ENCODE results near the gene HIVEP3.
"Not testable (repeated sequence)": the region's sequence is repeated elsewhere in the genome, so short reads cannot be mapped to it uniquely, and the experiment has no call there.

Gene HIVEP3

DNA sequence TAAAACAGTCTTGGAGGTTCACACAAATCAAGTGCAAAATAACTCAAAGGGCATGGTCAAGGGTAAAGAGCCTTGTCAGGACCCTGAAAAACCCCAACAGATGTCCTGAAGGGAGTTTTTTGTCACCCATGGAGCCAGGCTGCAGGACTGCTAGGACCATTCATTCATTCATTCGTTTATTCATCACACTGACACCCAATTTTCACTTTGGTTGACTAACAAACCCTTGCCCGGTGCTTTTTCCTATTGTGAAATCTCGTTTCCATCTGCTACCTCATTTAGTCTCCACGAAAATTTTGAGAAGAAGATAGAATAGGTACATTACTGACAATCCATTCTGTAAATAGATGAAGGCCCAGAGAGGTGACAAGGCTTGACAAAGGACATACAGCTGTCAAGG is 216.0 kb downstream of the HIVEP3 start:
- no peak for DNase-seq

DNA sequence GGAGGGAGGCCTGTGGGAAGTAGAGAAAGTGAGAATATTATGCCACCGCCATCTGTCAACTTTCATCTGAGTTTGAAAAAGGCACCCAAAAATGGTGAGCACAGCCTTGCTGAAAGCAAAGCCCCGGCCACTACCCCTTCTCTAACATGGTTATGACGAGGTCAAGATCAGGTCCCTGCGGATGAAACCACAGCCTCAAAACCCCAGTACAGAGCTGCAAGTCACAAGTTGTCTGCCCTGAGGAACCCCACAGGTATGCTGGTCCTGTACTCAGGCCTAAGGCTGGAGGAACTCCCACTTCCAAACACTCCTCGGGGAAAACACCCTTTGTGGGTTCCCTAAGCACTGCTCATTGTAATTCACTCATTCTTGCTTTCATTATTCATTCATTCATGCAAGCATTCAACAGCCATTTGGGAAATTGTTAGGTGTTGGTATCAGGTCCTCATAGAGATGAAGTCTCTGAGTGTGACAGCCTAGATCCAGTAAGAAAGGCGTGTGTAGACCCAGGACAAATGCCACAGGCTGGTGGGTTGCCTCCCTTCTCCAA is 217.7 kb downstream of the HIVEP3 start:
- no peak for DNase-seq

DNA sequence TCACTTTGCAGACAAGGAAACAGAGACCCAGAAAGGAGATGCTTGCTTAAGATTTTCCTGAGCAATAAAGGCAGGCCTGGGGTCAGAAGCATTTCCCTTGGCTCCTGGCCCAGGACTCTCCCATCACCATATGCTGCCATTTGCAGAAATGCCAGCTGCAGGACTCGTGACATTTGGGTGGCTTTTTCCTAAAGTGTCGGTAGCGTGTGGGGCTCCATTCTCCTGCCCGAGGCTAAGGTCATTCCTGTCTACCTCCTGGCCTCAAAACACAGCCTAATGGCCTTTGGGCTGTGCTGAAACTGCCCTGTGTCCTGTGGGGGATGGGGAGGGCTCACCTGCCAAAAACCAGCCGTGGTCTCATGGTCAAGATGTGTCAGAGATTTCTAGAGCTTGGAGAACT is 218.1 kb downstream of the HIVEP3 start:
- no peak for DNase-seq

DNA sequence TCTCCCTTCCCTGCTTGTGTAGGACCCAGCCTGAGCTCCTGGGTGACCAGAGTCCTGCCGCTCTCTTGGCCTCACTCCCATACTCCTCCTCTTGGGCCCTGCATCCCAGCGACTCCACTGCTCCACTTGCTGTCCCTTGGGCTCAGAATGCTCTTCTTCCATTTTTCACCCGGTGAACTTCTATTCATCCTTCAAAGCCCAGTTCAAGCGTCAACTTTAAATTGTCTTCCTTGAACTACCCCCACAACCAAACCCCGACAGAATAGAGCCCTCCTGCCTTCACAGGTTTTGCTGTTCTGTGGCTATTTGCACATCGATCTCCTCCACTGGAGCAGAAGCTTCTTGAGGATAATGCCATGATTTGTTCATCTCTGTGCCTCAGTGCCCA is 218.9 kb downstream of the HIVEP3 start:
- DNase-seq, result no peak

DNA sequence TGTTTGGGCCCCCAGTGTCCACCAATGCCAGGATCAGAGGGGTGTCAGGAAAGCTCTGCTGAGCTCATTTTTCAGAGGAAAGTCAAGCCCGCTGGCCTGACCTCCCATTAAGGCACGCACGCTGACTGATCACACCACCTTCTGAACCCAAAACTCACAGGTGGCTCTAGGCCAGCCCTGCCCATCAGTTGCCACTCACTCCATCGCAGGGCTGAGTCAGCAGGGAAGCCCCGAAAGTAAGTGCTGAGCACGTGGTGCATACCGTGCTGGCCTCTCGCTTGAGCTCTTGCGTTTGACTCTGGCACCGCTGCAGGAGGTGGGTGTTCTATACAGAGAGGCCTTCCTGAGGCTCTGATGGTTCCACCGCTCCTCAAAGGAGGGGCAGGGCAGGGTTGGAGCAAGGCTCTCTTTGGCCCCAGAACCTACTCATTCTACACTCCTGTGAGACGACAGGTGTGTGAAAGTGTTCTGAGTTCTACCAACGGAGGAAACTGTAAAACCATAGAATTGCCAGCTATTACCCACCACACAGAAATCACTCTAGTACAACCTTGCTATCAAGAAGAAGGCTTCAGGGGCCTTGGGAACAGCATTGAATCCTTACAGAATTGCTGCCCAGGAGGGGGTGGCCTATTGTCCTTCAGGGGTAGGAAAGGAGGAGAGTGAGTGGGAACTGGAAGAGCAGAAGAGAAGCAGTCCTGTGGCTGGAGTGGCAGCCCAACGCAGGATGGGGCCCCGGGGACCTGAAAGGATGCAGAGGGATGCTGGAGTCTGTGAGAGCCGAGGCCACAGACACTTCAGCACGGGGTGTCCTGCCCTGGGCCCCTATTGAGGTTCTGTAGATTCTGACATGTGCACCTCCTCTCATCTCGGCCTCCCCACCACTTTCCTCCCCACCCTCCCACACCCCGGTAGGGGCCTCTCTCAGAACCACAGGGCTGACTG is 219.5 kb downstream of the HIVEP3 start:
- no peak for DNase-seq

DNA sequence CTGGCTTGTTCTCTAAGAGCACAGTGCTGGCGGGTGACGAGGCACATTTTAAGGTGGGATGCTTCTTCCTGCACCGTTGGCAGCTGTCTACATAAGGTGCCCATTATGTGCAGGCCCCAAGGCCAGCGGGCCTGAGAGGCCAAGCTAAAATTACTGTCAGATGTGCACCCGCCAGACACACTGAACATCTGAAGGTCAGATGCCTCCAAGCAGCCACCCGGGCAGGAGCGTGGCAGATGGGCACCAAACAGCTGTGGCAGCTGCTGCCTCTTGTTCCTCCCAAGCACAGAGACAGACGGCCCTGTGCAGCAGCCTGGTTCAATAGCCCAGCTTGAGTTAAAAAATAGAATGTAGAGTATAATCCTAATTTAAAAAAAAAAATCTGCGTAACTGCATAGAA is 222.3 kb downstream of the HIVEP3 start:
- no peak for DNase-seq

DNA sequence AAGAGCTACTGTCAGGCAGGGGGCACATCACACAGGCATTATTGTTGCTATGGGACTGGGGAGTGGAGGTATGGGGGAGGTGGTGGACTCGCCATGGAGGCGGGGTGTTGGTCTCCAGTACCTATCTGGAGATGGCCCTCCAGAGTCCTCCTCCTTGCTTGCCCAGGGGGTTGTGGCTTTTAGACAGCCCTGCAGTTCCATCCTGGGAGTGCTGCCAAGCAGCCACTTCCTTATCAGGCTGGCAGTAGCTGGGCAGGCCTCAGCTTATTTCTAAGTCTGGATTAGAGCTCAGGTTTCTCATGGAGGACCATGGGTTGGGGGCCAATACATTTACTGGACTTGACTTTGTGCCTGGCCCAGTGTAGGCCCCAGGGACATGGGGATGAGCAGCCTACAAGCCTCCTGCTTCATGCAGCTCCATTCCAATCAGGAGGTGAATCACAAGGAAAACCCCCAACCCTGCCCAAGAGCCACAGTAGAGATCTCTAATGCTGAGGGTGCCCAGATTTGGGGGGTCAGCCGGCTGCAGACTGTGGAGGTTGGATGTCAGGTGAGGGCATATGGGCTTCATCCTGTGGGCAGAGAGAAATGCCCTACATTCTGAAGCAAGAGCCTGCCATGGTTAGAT is 223.5 kb downstream of the HIVEP3 start:
- DNase-seq, result no peak

DNA sequence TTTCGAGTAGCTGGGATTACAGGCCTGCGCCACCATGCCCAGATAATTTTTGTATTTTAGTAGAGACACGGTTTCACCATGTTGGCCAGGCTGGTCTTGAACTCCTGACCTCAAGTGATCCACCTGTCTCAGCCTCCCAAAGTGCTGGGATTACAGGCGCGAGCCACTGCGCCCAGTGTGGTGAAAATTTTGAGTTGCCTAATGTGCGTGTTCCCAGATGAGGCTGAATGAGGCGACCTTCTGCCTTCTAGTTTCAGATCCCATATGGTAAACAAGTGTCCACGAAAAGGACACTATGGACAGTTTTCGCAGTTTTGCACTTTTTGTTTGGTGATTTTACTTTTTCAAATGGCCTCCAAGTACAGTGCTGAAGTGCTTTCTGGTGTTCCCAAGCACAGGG is 226.8 kb downstream of the HIVEP3 start:
- DNase-seq, result not testable (repeated sequence)

DNA sequence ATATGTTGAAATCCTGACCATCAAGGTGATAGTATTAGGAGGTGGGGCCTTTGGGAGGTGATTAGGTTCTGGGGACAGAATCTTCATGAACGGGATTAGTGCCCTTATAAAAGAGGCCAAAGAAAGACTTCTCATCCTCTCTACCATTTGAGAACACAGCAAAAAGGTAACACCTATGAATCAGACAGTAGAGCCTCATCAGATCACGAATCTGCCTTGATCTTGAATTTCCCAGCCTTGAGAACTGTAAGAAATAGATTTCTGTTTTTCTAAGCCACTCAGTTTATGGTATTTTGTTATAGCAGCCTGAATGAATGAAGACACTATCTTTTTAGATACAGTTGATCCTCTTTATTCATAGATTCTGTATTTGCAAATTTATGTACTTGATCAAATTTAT is 227.3 kb downstream of the HIVEP3 start:
- no peak for DNase-seq

DNA sequence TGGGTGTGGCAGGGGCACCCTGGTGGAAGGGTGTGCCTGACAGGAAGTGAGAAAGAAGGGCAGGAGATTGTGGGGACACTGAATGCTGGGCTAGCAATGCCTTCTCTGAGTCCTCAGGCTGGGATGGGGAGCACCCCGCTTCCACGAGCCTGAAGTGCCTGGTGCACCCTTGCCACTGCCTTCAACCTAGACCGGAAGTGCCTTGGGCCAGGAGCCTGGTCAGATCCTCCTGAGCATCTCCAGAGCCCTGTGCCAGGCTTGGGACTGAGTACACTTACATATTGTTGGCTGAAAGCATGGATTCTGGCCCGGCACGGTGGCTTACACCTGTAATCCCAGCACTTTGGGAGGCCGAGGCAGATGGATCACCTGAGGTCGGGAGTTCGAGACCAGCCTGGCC is 228.4 kb downstream of the HIVEP3 start:
- DNase-seq, result no peak

DNA sequence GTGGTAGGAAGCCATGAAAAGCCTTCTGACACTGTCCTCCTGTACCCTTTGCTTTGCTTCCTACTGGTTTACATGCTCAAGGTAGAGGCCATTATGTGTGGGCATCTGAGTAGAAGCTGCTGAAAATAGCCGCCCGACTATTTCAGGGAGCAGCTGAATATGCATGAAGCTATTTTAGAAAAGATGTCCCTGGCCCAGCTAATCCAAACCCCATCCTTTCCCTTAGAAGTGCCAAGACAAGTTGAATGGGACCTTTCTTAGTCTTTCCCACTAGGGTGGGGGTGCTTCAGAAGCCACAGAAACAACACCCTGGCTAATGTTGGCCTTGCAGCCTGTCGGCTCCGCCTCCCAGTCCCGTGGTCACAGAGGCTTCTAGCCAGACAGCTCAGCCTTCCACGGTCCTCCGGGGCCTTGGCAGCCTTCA is 229.2 kb downstream of the HIVEP3 start:
- DNase-seq, result no peak

DNA sequence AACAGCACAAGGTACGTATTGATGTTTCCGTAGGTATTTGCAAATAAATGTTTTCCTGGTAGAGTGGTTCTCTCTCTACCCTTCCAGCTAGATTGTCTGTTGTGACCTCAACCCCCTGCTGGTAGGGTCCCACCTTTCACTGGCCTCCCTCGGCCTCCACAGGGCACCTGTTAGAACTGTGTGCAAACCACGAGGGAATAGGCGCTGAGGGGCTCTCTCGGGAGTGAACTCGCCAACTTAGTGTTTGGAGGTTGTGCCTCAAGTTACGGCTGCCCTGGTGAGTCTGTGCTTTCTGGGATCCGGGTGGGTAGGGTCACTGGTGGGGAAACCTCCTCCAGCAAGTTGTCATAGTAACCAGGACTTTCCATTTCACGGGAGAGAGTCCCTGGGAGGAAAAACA is 229.6 kb downstream of the HIVEP3 start:
- DNase-seq, result no peak

DNA sequence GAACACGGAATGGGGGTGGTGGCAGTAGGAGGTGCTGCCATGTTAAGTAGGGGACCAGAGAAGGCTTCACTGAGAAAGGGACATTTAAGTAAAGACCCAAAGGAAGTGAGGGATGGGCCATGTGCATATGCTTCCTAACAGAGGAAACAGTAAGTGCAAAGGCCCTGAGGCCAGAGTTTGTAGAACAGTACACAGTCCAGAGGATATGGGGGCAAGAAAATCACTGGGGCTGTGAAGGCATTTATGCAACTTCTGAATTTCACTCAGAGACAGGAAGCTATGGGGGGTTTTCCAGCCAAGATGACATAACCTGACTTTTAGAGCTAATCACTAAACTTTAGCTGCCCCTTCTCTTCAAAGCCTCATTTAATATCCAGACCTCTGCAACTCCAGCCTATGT is 231.7 kb downstream of the HIVEP3 start:
- DNase-seq, result no peak

DNA sequence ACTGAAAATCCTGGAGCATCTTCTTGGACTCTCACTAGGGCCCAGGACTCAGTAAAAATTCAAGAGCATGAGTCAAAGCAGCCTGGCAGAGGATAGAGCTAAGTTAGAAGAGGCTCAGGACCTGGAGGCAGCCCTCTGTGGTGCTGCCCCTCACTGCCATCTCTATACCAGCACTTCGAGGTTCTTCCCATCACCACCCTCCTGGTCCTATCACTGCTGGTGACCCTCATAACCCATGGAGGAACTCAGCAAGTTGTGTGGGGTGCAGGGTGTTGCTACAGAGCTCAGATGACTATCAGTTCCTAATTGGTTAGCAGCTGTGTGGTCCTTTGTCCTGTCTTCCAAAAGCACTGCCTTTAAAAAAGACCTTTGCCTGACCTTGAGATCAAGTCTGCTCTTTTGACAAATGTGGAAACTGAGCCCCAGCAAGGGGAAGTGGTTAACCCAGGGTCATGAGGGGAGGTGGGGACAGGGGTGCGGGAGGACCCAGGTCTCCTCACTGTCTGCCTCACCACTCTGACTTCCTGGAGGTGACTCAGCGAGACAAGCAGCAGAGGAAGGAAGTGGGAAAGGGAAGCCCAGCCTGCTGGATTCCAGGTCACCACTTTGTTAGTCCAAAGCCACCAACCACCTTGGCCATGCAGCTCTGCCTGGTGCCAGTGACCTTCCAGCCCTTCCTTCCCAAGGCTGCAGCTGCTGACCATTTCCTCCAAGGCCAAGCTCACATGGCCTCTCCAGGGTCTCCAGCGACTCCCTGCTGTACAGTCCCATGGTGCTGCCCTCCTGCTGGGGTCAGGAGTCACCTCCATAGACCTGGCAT is 234.8 kb downstream of the HIVEP3 start:
- no peak for DNase-seq

DNA sequence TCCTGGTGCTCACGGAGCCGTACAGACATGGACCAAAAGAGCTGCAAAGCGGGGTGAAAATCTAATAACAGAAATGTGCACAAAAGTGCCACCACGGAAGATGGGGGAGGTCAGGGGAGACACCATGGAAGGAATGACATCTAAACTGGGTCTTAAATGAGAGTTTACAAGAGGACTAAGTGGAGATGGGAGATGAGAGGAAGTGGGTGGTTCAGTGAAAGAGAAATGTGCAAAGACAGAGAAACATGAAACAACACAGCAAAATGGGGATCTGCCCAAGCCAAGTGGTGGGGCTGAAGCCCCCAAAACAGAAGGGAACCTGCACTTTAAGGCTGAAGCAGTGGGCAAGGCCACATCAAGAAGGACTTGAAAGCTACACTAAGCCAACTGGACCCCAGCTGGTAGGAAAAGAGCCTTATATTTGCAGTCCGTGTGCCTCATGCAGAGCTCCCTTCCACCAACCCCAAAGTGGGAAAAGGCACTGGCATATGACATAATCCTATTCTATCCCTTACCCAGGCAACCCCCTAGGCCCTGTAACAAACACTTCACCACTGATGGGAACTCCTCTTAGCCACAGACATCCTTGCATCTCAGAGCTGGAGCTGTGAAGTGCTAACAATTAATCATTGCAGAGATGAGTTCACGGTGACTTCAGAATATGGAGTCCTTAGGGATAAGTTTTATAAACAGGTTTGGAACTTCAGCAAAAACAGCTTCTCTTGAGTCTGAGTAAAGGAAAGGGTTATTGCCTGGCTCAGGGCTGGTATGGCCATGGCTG is 235.7 kb downstream of the HIVEP3 start:
- DNase-seq, result no peak

DNA sequence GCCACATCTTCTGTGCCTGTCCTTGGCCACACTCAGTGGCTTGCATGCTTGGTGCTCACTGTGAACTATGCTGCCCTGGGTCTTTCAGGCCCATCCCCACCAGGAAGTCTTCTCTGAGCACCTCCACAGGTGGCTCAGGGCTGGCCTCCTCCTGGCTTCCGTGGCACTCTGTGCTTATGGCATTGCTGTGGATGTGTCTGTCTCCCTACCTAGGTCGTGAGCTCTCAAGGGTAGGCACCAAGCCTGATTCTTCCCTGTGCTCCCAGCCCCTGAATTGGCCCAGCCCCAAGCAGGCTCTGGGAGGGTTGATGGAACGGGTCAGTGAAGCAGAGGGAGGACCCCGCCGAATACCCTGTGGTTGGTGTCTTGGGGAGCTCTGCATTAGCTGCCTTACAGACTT is 236.6 kb downstream of the HIVEP3 start:
- no peak for DNase-seq

DNA sequence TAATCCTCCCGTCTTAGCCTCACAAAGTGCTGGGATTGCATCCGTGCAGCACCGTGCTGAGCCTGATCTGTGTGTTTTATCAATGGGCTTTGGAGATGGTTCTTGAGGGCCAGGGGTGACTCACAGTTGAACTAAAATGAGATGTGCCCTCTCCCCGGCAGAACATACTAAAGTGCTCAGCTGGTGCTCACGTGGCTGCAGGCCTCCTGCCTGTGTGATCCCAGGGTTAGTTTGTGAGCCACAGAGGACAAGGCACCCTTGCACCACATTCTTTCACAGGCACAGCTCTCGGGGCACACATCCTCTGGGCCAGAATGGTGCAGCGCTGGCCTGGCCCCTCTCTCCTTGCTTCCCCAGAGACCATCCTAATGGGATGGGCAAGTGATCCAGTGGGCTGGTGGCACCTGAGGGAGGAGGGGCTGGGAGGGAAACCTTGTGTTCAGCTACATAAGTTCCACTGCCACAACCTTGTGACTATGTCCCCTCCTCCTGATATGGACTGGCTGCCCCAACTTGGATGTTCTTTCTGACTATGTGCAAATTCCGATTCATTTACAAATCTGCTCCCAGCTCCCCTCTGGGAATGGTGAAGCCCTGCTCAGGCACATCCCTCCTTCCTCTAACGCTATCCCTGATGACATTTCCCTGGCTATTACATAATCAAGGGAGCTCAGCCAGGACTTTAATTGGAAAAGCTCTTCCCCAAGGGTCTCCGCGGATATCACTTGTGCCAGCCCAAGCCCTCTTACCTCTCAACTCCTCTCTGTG is 237.2 kb downstream of the HIVEP3 start:
- DNase-seq, result no peak

DNA sequence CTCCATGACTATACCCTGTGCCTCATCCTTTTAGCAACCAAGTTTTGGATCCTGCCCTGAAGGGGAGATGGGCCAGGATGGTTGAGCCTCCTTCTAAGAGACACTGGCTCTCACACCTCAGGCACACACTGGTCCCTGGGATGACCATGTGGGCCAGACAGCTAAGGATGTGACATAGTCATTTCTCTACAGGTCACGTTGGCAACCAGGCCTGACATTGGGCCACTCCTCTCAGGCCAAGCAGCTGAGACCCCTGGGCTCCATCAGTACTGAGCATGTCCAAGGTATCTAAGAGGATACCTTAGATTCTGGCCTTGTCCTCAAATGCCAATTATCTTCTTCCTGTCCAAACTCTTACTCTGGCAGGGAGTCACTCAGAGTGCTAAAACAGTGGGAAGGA is 238.7 kb downstream of the HIVEP3 start:
- no peak for DNase-seq

DNA sequence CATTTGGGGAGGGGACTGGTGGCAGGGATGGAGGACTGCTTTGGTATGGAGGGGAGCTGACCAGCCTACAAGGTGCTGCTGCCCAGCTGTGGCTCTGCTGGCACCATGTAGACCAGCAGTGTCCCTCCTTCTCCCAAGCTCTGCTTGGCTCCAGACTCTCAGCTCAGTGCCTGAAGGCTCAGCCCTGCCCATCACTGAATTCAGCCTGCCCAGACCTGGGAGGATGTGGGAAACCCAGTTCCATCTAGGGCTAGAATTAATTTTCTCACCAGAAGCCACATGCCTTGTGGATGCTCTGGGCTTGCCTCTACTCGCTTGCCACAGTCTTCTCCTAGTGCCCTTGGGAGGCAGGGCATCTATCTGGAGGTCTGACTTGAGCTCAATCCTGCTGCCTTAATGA is 239.2 kb downstream of the HIVEP3 start:
- no peak for DNase-seq

DNA sequence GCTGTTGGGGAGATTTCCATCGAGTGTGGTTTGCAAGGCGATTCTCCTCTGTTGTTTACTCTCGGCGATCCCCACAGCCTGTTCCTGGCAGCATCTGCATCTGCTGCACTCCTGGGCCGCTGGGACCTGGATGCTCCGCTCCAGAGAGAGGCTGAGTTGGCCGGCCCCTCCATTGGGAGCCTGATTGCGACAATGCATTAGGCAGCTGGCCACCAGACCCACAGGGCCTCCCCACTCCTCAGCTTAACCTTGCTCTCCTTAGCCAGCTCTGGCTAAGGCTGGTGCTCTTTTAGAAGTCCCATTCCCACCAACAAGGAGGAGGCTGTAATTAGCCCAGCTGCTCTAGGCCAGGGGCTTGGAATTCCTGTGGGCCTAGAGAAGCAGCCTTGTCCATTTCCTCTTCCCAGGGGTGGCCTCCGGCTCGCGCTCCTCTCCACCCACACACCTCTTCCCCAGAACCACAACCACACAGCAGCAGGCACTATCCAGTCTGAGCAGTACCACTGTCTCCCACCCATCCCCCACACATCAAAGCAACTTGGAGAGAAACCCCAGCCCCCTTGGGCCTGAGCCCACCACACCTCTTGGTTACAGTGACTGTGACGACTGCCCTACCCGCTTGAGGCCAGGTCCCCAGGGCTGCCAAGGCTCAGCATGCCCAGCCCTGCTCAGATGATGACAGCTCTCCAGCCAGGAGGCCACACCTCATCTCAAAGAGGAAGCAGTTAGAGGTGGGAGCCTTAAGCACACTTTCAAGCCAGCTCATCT is 240.4 kb downstream of the HIVEP3 start:
- DNase-seq, result no peak

DNA sequence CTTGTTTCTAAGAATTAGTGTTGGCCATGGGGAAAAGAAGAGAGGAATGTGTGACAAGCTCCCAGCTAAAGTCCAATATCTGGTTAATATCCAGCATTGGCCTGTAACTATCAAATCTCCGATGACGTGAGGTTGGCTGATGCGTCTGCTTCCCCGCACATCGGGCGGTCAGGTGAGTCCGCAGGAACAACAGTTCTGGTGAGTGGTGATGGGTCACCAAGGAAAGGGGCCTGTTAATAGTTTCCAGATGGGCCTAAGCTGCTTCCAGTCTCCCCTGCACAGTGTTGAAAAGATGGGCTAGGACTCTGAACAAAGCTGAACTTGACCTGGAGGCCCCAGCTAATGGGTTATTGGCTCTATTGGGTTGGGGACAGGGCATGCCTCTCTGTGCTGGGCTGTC is 241.1 kb downstream of the HIVEP3 start:
- DNase-seq, result no peak
